ENCODE results near the gene P2RX7. TPM values are rescaled to one million over a fixed set of nuclear protein-coding genes. Genes with fewer than 3 reads are reported as not detected.

The P2RX7 gene
- total RNA-seq, 1 donor from 2014 or later: 0.29 TPM

- no peak for TF ChIP-seq CTCF (IDR thresholded peaks at IDR 0.05; ENCODE audit: insufficient read depth, low read length, poor library complexity, severe bottlenecking)
- DNase-seq (ENCODE audit: low read depth): no peak
- Histone ChIP-seq H3K4me3 (ENCODE audit: low read depth, low read length) (no peak overlapping the region), H3K36me3 (ENCODE audit: control insufficient read depth, insufficient read depth, low read length) (no peaks in the 10 kb centered on the region), H3K27me3 (ENCODE audit: control insufficient read depth, insufficient read depth, low read length) (peaks cover 3% of the 10 kb centered on the region)
Observed at GRCh38 chr12:121123488-121123887, 9.2 kb upstream of the P2RX7 start.

- H3K27me3 ChIP-seq (ENCODE audit: control insufficient read depth, insufficient read depth, low read length): no peaks in the 10 kb centered on the region
- TF ChIP-seq CTCF (IDR thresholded peaks at IDR 0.05; ENCODE audit: insufficient read depth, low read length, poor library complexity, severe bottlenecking): no peak
- no peak overlapping the region for H3K4me3 ChIP-seq (ENCODE audit: low read depth, low read length)
- DNase-seq (ENCODE audit: low read depth): peak; percentile 94
- H3K36me3 ChIP-seq (ENCODE audit: control insufficient read depth, insufficient read depth, low read length): no peaks in the 10 kb centered on the region
Observed at GRCh38 chr12:121124402-121125109, 8.1 kb upstream of the P2RX7 start.

GRCh38 chr12:121127501-121127900 lies 5.2 kb upstream of the P2RX7 start:
- no peak for DNase-seq (ENCODE audit: low read depth)
- Histone ChIP-seq H3K27me3 (ENCODE audit: control insufficient read depth, insufficient read depth, low read length) (no peaks in the 10 kb centered on the region), H3K36me3 (ENCODE audit: control insufficient read depth, insufficient read depth, low read length) (no peaks in the 10 kb centered on the region), H3K4me3 (ENCODE audit: low read depth, low read length) (no peak overlapping the region)
- TF ChIP-seq CTCF (IDR thresholded peaks at IDR 0.05; ENCODE audit: insufficient read depth, low read length, poor library complexity, severe bottlenecking): no peak

- Histone ChIP-seq H3K27me3 (ENCODE audit: control insufficient read depth, insufficient read depth, low read length) (no peaks in the 10 kb centered on the region), H3K4me3 (ENCODE audit: low read depth, low read length) (no peak overlapping the region), H3K36me3 (ENCODE audit: control insufficient read depth, insufficient read depth, low read length) (no peaks in the 10 kb centered on the region)
- TF ChIP-seq CTCF (IDR thresholded peaks at IDR 0.05; ENCODE audit: insufficient read depth, low read length, poor library complexity, severe bottlenecking): no peak
- DNase-seq (ENCODE audit: low read depth): no peak
Observed at GRCh38 chr12:121128908-121129810, 3.5 kb upstream of the P2RX7 start.

GRCh38 chr12:121129811-121130147 lies 2.9 kb upstream of the P2RX7 start:
- Histone ChIP-seq H3K27me3 (ENCODE audit: control insufficient read depth, insufficient read depth, low read length) (no peaks in the 10 kb centered on the region), H3K36me3 (ENCODE audit: control insufficient read depth, insufficient read depth, low read length) (no peaks in the 10 kb centered on the region), H3K4me3 (ENCODE audit: low read depth, low read length) (no peak overlapping the region)
- no peak for DNase-seq (ENCODE audit: low read depth)
- TF ChIP-seq CTCF (IDR thresholded peaks at IDR 0.05; ENCODE audit: insufficient read depth, low read length, poor library complexity, severe bottlenecking): no peak
